ENCODE measurements around the gene SHROOM4. TPM values are rescaled to one million over a fixed set of nuclear protein-coding genes. Genes with fewer than 3 reads are reported as not detected.

SHROOM4 gene
- total RNA-seq (2014; rRNA removed; shearing (Covaris generic)), result not detected in 2 replicates
- not detected in 2 replicates for total RNA-seq (2022)
- Bru-seq, nascent RNA, result not detected
- BruChase-seq, experiment 1, labeled RNA remaining after a 6-hour chase, result percentile 1 among the genes with signal in this experiment
- BruChase-seq, experiment 2, labeled RNA remaining after a 2-hour chase, result percentile 1 among the genes with signal in this experiment
- long read RNA-seq, result 0 reads

DNA sequence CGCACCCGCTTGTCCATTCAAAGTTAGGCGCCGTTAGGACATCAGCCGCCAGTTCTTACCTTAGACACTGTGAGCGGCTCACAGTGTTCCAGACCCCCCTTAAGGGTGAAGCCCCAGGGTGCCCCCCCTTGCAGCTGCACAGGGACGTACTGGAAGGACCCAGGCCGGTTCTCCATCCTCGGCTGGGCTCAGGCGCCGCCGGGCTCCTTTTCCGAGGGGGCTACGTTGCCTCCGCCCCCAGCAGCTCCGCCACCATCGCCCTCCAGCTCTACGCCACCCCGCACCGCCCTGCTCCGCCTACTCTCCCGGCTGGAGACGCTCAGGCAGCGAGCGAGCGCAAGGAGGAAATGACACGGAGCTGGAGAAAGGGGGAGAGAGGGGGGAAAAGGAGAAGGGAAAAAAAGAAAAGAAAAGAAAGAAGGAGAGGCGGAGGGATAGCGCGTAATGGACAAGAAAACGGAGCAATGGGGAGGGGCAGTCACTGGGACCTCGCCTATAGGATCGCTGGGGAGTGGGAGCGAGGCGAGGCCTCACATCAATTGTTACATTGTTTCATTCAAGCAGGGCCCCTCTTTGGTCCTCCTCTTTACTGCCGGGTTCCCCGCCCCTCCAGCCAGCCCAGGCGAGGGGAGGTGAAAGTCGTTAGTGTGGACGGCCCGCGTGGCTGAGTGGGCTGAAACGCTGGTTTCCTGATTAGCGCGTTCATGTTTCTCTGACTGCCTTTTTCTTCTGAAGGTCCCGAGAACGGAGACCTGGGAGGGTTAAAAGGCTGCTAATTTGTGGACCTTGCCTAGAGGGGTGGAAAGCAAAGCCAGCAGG is at the start of gene SHROOM4:
Gene SHROOM4, minus strand, starts transcription at position 352 of the 819 bp plus-strand sequence. Its CDS starts 176 bp downstream, at position 176.
- intact Hi-C loops (cut with micrococcal nuclease; ENCODE audit: unreplicated experiment), result no loop called here
- no peak for DNase-seq (ENCODE audit: low spot score)
- no peaks in the 10 kb centered on the region for H3K9me3 ChIP-seq (ENCODE audit: low read length)
- H3K27ac ChIP-seq (ENCODE audit: low read depth, low read length, poor library complexity, severe bottlenecking), result no peak within 1 kb of the TSS
- H4K20me1 ChIP-seq (ENCODE audit: insufficient read depth, low read length), result no peaks in the 10 kb centered on the region
- no peak within 1 kb of the TSS for H2AFZ ChIP-seq (ENCODE audit: low read length)
- POLR2A ChIA-PET, result no interaction called here
- no peaks in the 10 kb centered on the region for H3K79me2 ChIP-seq (ENCODE audit: insufficient read depth, low read depth, low read length)
- TF ChIP-seq EZH2phosphoT487 (IDR thresholded peaks at IDR 0.05; ENCODE audit: borderline replicate concordance, low read depth, low read length), result no peak
- TF ChIP-seq, protein P1, sequence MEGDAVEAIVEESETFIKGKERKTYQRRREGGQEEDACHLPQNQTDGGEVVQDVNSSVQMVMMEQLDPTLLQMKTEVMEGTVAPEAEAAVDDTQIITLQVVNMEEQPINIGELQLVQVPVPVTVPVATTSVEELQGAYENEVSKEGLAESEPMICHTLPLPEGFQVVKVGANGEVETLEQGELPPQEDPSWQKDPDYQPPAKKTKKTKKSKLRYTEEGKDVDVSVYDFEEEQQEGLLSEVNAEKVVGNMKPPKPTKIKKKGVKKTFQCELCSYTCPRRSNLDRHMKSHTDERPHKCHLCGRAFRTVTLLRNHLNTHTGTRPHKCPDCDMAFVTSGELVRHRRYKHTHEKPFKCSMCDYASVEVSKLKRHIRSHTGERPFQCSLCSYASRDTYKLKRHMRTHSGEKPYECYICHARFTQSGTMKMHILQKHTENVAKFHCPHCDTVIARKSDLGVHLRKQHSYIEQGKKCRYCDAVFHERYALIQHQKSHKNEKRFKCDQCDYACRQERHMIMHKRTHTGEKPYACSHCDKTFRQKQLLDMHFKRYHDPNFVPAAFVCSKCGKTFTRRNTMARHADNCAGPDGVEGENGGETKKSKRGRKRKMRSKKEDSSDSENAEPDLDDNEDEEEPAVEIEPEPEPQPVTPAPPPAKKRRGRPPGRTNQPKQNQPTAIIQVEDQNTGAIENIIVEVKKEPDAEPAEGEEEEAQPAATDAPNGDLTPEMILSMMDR (conservative IDR thresholded peaks at IDR 0.05; ENCODE audit: low read length), result no peak
- H3K4me1 ChIP-seq (ENCODE audit: insufficient read depth, low read length, poor library complexity, severe bottlenecking), result no peaks in the 10 kb centered on the region
- no peak within 1 kb of the TSS for H3K4me3 ChIP-seq (ENCODE audit: low read depth, low read length, poor library complexity, severe bottlenecking)
- no peaks in the 10 kb centered on the region for H3K36me3 ChIP-seq (ENCODE audit: insufficient read depth, low read length)
- CTCF ChIA-PET (ENCODE audit: unreplicated experiment), result interaction anchor here (0.6 kb wide), 1 partner anchor 21 kb away, joined by 6 read pairs; no protein-coding TSS in a partner anchor
- no peak within 1 kb of the TSS for H3K4me2 ChIP-seq (ENCODE audit: low read length)
- BruUV-seq (replicated peaks), result no TSS peak
- H3K9me2 ChIP-seq (ENCODE audit: insufficient read depth, low read length), result no peaks in the 10 kb centered on the region

GRCh38 chrX:50863471-50863870 is 49.5 kb upstream of the SHROOM4 start:
- Histone ChIP-seq H3K9me2 (ENCODE audit: insufficient read depth, low read length) (no peaks in the 10 kb centered on the region), H3K4me3 (ENCODE audit: low read depth, low read length, poor library complexity, severe bottlenecking) (no peak overlapping the region), H3K4me2 (ENCODE audit: low read length) (no peak overlapping the region), H4K20me1 (ENCODE audit: insufficient read depth, low read length) (no peaks in the 10 kb centered on the region), H3K4me1 (ENCODE audit: insufficient read depth, low read length, poor library complexity, severe bottlenecking) (no peaks in the 10 kb centered on the region), H3K79me2 (ENCODE audit: insufficient read depth, low read depth, low read length) (no peaks in the 10 kb centered on the region), H3K36me3 (ENCODE audit: insufficient read depth, low read length) (no peaks in the 10 kb centered on the region), H3K9me3 (ENCODE audit: low read length) (no peaks in the 10 kb centered on the region), H2AFZ (ENCODE audit: low read length) (no peak overlapping the region), H3K27ac (ENCODE audit: low read depth, low read length, poor library complexity, severe bottlenecking) (no peak overlapping the region)
- no peak for TF ChIP-seq EZH2phosphoT487 (IDR thresholded peaks at IDR 0.05; ENCODE audit: borderline replicate concordance, low read depth, low read length)
- TF ChIP-seq, protein P1 (conservative IDR thresholded peaks at IDR 0.05; ENCODE audit: low read length), result no peak
- intact Hi-C loops (cut with micrococcal nuclease; ENCODE audit: unreplicated experiment), result no loop called here
- no peak for DNase-seq (ENCODE audit: low spot score)
- POLR2A ChIA-PET, result no interaction called here
- CTCF ChIA-PET (ENCODE audit: unreplicated experiment), result no interaction called here
- no TSS peak for BruUV-seq (replicated peaks)

DNA sequence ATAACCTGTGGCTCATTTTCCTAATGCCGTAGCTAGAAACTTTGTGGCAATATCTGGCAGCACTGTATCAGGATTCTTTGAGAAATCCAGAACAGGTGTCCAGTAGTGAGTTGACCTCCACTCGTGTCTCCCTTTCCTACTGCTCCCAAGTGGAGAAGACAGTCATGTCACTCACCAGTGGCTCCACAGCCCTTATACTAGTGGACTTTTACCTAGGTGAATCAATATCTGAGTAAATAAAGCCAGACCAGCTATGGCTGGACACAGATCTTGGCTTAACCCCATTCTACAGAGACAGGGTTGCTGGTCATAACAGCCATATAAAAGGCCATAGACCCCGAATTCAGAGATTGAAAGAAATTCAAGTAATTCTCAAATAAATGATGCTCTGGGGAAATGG is 46.5 kb upstream of the SHROOM4 start:
- Histone ChIP-seq H3K27ac (ENCODE audit: low read depth, low read length, poor library complexity, severe bottlenecking) (no peak overlapping the region), H3K4me1 (ENCODE audit: insufficient read depth, low read length, poor library complexity, severe bottlenecking) (no peaks in the 10 kb centered on the region), H3K79me2 (ENCODE audit: insufficient read depth, low read depth, low read length) (no peaks in the 10 kb centered on the region), H3K36me3 (ENCODE audit: insufficient read depth, low read length) (no peaks in the 10 kb centered on the region), H3K4me2 (ENCODE audit: low read length) (no peak overlapping the region), H2AFZ (ENCODE audit: low read length) (no peak overlapping the region), H3K9me2 (ENCODE audit: insufficient read depth, low read length) (no peaks in the 10 kb centered on the region), H3K9me3 (ENCODE audit: low read length) (no peaks in the 10 kb centered on the region), H4K20me1 (ENCODE audit: insufficient read depth, low read length) (no peaks in the 10 kb centered on the region), H3K4me3 (ENCODE audit: low read depth, low read length, poor library complexity, severe bottlenecking) (no peak overlapping the region)
- intact Hi-C loops (cut with micrococcal nuclease; ENCODE audit: unreplicated experiment), result no loop called here
- CTCF ChIA-PET (ENCODE audit: unreplicated experiment), result no interaction called here
- DNase-seq (ENCODE audit: low spot score), result no peak
- no peak for TF ChIP-seq EZH2phosphoT487 (IDR thresholded peaks at IDR 0.05; ENCODE audit: borderline replicate concordance, low read depth, low read length)
- TF ChIP-seq, protein P1 (conservative IDR thresholded peaks at IDR 0.05; ENCODE audit: low read length), result no peak
- no TSS peak for BruUV-seq (replicated peaks)
- POLR2A ChIA-PET, result interaction anchor here (0.7 kb wide), 1 partner anchor 440 kb away, joined by 3 read pairs; no protein-coding TSS in a partner anchor
